Measurements from ENCODE around the gene SPOCK1.

The SPOCK1 gene

DNA sequence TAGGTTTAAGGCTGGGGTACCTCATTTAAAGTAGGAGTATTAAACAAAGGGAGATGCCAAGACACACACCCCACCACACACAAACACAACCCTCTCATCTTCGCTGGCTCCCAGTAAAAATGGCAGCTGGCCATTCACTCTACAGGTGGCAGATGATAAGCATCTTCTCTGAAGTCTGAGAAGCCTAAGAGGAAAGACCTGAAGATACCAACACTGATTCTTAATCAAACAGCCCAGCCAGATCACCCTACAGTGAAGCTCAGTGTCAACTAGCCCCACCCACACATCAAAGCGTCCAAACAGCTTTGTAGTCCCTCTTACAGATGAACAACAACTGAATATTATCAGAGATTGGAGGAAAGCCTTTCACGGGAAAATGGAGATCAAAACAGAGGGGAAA, 59.5 kb downstream of the SPOCK1 start:
- no peak for DNase-seq

DNA sequence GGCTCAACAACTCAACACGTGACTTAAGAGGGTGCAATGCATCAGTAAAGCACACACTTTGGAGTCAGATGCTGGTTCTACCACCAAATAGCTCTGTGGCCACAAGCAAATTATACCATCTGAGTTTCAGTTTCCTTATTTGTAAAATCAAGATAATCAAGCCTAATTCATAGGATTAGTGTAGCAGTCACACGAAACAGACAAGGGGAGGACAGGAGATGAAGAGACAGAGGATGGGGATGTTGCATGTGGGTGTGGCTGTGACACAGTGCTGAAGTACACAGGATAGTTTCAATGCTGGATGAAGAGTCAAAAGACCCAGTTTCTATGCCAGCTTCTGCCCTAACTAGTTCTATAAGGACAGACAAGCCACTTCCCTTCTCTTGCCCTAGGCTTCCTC, 60.2 kb downstream of the SPOCK1 start:
- no peak for DNase-seq

DNA sequence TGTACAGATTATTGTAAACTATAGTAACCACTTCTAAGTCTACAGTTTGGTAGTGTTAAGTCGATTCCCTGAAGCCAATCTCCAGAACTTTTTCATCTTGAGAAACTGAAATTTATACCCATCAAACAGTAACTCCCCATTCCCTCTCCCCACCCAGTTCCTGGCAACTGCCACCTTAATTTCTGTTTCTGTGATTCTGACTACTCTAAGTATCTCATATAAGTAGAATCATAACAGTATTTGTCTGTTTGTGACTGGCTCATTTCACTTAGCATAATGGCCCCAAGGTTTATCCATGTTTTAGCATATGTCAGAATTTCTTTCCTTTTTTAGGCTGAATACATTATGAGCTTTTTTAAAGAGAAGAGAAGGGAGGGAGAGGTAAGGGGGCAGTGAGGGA, 61.4 kb downstream of the SPOCK1 start:
- DNase-seq = no peak

DNA sequence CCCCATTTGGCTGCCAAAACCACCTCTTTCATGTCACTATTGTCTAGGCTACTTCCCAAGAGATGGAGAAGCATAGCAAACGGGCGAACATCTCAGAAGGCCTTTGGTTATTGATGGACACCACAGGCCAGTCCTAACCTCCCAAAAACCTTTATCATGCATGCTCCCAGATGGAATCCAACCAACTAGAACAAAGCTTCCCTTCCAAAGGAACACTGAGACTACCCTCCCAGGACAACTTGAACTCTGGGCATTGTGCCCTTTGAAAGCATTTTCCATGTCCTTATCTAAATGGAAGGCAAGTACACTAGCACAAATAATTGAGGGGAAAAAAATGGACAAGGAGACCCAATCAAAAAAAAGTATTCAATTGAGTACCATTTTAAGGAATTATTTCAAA, 65.6 kb downstream of the SPOCK1 start:
- no peak for DNase-seq

DNA sequence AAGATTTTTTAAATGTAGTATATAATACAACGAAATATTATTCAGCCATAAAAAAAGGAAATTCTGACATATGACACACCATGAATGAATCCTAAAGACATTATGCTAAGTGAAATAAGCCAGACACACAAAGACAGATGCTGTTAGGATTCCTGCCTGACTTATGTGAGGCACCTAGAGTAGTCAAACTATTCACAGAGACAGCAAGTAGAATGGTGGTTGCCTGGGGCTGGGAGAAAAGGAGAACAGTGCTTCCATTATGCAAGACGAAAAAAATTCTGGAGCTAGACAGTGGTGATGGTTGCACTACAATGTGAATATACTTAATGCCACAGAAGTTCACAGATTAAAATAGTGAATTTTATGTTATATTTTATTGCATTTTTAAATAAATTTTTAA, 66.8 kb downstream of the SPOCK1 start:
- DNase-seq = no peak

DNA sequence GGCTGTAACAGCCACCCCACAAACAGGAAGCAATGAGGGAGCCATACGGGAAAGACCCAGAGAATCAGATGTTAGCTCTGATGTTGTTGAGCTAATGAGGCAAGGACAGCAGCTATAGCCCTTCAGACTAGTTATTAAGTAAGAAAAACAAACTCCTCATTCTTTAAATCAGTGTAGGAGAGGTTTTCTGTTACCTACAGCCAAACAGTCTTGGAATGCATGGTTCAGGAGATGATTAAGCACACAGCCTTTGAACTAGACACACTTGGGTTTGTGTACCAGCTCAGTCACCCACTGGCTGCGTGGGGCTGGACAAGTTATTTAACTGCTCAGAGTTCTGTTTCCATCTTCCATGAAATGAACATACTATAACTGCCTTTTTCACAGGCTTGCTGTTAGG, 68.1 kb downstream of the SPOCK1 start:
- DNase-seq = no peak

DNA sequence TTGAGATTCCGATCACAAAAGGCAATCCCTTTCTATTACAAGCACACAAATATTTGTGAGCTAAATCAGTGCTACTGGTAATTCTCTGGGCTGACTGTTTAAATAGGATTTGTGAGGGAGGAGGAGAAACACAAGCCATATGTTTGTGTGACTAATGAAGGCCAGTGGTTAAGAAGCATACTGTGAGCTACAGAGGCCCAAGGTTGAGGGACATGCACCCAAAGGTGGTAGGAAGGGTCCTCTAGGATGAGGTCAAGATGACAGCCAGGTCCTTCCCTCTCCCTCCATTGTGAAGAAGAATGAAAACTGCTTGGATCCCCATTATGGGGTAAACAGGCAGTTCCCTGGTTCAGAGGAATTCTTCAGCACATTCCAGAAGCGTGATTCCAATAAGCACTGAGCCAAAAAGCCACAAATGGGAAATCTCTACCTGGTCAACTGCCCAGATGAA, 83.9 kb downstream of the SPOCK1 start:
- DNase-seq = no peak

DNA sequence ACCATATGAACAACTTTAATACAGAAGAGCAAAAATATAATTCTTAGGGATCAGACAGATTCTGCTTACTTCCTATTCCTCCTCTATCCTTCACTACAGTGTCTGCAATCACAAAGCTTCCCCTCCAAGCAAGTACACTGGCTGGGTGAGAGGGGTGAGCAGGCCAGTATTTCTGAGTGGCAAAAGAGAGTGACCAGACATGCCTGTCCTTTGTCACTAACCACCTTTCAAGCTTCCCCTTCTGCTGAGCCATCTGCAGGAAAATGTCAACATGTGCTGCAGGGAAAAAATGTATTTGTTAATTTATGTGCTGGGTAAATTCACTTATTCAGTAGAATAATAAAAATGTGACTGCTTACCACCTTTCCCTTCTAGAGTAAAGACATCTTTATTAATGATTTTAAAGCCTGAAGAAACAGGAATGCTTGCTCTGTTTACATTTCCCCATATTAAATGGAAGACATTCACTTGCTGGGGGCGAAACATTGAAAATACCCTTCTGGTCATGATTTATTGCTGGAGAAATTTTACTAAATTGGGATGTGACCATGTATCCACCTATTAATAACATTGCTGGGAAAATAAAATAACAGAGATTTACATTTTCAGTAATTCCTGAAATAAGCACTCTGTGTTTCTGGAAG, 84.9 kb downstream of the SPOCK1 start:
- DNase-seq = no peak

DNA sequence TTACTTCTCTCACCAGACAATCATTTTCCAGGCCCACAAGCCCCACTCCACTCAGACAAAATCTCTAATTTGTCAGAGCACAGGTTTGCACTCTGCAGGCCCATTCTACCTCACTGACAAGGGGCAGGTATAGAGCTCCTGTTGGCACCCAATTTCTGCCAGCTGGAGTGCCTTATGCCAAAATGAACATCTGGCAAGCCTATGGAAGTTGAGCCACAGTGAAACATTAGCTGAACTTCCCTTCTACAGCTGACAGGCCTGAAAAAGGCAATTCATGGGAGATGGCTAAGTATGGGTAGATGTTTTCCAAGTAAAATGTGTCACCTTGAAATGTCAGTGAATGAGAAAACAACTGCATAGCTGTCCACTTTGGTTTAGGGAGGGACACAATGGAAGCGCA, 87.0 kb downstream of the SPOCK1 start:
- DNase-seq = no peak

DNA sequence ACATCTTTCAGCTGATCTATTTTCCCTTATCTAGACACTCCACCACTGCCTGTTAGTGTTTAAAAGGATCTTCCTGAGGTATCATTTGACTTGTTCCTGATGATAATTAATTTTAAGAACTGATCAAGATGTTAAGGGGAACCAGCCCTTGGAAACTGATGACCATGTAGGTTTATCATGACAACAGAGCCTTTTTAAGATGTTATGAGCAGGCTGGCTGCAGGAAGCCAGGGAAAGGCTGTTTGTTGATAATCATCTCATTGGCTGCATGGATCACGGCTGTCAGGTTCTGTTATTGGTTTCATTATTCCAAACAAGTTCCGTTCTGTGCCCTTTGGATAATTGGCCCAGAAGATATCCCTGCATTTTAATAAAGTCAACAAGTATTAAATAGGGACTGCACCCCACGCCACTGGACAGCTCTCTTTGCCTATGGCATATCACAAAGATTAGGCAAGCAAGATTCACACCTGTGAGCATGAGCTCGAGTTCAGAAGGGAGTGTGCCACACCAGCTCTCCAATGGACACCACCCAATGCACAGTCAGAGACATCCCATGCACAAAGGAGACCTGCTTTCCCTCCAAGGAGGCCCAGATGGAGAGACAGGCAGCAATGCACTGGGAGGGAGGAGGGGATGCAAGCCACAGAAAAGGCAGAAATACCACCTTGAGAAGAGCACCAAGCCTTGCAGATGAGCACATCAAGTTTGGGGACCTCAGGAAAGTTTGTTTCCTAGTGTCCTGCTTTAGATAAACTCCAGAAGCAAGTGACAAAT, 88.7 kb downstream of the SPOCK1 start:
- DNase-seq = no peak

DNA sequence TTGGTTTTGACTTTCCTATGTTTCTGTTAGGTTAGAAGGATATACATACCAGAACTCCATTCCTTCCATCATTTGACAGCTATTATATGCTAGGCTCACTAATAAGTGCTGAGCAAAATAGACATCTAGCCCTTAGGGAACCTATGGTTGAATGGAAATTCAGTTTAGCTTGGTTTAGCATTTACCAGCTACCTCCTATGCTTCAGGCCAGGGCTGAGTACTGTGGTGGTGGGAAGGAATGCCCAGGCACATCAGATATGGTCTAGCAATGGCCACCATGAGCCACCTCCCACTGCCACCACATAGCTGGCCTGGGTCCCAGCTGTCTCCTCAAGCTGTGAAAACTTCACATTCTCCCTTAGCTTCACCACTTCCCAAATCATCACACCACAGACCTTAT, 89.4 kb downstream of the SPOCK1 start:
- DNase-seq = no peak

DNA sequence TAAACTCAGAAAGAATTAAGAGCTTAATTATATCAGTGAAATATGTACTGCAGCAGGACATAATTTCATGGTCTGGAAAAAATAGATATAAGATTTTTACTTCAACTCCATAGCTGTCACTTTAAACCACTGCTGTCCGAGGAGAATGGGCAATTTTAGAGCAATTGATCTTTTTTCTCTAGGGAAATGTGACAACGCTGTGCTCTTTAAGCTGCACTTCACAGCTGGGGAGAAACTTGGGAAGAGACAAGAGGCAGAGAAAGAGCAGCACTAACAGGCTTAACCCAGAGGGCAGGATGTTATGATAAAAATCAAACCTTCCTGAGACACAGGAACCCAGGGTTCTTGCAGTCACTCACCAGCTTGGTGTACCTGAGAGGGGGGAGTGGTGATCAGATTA, 92.0 kb downstream of the SPOCK1 start:
- no peak for DNase-seq

DNA sequence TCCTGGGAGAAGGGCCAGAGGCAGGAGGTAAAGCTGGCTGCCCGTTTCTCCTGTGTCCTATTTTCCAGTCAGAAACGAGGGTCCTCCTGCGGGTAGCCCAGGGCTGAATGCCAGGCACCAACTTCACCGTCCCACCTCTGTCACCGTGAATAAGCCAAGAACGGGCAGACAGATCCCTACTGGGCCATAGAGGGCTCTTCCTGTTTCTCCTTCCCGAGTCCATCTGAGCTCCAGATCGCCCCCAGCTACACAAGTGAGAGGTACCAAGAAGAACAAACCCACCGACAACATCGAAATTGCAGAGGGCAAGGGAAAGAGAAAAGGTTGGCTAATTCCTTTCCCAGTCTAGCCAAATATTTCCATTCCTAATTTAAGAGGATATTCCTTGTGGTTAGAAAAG, 93.7 kb downstream of the SPOCK1 start:
- no peak for DNase-seq

DNA sequence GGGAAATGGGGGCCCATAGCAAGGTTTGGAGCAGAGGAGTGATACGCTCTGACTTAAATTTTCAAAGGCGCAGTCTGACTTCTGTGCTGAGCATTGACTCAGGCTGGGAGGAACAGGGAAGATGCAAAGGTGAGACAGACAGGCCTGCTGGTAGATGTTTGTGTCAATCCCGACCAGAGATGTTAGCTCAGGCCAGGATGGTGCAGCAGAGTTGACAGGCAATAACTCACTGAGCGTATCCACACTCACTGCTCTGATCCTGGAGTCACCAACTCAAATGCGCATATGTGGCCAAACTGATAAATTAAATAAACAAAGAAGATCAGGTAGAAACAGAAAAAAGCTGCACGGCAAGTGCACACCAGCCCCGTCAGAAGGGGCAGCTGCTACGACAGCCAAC, 95.3 kb downstream of the SPOCK1 start:
- DNase-seq = no peak

DNA sequence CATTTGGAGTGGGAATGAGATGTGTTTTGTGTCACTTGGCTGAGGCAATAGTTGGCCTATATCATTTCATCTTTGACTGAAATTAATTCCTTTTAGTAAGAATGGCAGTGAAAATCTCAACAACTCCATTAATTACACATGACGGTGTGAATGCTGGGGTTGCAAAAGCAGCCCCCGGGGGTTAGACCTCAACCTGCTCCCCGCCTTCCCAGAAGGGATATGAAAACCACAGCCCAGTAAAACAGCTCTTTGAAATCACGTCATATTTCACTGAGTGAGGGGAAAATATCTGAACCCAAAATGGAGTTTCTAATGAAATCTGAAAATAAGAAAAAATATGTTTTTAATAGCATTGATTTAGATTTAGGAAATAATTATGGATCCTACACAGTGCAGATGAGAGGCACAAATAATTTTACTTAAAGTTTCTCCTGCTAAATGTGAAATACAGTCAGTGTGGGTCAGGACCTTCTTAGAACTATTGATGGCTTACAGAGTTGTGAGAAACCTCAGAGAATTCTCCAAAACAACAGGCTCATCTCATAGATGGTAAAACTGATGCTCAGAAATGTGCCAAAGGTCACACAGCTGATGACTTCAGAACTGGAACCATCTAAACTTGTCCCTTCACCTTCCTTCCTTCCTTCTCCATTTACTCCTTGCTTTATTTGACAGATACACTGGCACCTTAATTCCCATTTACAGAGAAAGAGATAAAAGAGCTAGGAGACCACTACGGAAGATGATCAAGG, 96.5 kb downstream of the SPOCK1 start:
- DNase-seq = no peak

DNA sequence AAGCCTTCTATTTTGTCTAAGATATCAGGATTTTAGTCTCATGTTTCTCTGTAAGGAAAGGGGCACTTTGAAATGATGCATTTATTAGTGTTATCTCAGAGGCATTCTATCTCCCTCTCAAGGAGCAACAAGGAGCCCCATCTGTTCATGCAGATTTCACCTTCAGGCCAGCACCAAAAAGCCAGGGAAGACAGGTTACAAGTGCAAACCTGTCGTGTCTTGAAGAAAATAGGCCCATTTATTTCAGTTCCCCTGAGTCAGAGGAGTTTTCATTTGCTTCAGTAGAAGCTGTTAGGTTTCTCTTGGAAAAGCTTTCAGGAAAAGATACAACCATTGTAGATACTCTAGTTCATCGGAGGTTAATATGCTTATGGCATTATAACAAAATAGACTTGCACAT, 97.2 kb downstream of the SPOCK1 start:
- DNase-seq = no peak

DNA sequence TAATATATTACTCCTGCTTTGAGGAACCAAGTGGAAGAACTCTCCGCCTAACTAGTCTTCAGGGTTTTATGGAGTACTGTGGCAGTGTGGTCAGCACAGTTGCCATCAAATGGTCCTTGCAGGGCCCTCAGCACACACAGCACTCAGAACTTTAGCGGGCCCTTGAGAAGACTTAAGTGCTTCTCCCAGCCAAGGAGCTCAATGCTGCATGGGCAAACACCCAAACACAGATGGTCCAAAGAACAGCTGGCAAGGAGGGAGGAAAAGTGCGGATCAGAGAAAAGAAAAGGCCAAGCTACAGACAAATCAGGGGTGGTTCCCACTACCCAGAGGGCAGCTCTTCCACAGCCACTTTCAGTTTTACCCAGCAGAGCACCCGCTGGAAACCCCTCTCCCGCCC, 98.6 kb downstream of the SPOCK1 start:
- DNase-seq = no peak

DNA sequence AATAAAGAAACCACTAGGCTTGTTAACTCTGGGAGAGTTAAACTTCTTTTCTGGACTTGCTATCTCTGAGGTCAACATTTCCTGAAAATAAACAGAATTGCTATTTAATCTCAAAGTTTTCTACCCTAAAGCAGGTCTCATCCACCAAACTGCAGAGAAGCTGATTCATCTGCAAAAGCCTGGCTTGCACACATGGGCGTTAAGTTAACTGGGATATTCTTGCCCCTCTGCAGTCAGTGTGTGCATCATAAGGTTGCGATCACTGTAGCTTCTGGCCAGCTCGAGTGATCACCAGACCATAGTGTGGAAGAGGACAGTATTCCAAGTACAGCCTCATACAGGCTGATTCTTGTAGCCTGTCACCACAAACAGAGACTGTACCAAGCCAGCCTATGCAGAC, 99.2 kb downstream of the SPOCK1 start:
- no peak for DNase-seq

DNA sequence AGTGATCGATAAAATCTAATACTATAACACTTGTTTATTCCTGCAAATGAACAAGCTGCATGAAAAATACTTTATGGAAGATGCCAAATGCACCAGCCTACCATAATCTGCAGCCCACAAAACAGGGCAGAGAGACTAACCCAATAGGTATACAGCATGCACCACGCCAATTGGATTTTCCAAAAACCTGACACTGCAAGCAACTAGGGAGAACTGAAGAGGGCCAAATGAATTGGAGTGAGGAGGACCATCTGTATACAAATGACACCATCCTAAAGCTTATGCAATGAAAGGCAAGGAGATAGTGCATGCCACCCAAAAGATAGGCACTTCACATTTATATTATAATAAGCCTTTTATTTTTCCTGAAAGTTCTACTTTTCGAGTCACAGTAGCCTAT, 100.4 kb downstream of the SPOCK1 start:
- DNase-seq = no peak

DNA sequence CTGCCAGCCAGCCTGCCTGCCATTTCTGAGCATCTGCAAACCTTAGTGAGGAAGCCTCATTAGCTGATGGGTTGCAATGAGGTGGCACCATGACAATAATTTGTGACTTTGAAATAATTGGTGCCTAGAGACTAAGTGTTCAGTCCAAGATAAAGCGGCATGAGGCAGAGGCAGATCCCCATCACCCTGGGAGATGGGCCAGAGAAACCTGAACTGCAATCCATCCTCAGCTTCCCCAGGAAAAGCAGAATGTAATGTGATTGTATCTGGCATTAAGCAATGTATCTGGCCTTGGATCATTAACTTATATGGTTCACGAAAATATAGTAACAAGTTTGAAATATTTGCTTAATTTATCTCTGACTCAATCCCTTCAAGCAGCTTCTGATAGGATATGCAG, 101.0 kb downstream of the SPOCK1 start:
- DNase-seq = no peak

DNA sequence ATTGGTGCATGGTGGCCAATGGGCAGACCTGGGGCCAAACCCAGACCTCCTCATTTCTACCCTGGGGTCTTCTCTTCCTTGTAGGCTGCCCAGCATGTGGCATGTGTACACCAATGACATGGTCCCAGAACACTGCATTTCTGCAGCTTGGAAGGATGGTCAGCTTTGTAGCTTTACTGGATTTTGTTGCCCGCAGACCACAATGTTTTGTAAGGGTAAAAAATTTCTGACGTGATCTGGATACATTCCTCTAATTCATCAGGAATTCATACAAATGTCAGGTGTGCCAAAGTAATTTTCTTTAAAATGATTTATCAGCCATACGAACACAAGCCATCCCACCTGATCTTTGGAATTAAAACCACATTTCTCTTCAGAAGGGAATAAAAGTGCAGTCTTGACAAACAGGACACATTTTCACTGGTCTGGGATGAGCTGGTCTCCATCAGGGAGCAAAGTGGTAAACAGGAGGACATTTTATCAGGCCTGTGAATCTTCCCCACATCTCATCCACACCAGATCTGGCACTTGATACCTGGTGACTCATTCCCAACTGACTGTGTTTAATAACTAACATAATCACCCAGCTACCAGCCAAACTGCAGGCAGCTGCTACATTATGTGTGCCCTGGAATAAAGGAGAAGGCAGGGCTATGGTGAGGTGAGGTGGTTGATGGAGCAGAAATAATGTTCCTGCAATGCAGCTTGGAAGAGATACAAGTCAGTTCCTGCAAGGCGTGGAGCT, 103.9 kb downstream of the SPOCK1 start:
- DNase-seq = no peak

DNA sequence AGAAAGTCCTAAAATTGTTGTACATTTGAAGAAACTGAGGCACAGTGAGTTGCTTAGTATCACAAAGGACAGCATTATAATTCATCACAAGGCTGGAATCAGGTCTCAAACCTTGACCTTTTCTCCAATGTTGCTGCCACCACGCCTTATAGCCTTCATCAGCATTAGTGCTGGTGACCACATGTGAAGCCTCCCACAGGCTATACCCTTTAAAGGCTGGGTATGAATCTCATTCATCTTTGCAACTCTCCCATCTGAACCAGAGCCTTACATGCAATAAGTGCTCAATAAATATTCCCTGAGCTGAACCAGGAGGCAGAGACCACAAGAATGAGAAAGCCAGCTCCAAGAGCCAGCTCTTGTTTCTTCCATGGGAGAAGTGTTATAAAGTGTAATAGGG, 104.7 kb downstream of the SPOCK1 start:
- DNase-seq = no peak
